GM19239 (cell line): ENCODE data around the gene NRG2.

Source experiments
- DNase-seq: peaks from one replicate; pipeline ENCODE4 v3.0.0; 2011; ENCODE audit warnings: low spot score; ENCODE audit not compliant: insufficient read length
- FAIRE-seq: peaks from 2 replicates; lab custom pipeline; 2011; peaks lifted over from hg19 to GRCh38; lab: Jason Lieb, UNC

NRG2 gene

GRCh38 chr5:139889410-139889809 lies 153.7 kb downstream of the NRG2 start:
- DNase-seq (no peak), FAIRE-seq (no peak)

GRCh38 chr5:139888370-139888769 lies 154.7 kb downstream of the NRG2 start:
- DNase-seq = no peak
- FAIRE-seq = no peak

GRCh38 chr5:139886213-139886612 lies 156.9 kb downstream of the NRG2 start:
- no peak for DNase-seq
- no peak for FAIRE-seq

GRCh38 chr5:139885857-139886208 lies 157.3 kb downstream of the NRG2 start:
- DNase-seq (no peak), FAIRE-seq (no peak)

GRCh38 chr5:139885172-139885856 lies 157.8 kb downstream of the NRG2 start:
- DNase-seq (no peak), FAIRE-seq (no peak)

GRCh38 chr5:139884734-139885133 lies 158.4 kb downstream of the NRG2 start:
- DNase-seq (no peak), FAIRE-seq (no peak)

GRCh38 chr5:139884144-139884543 lies 159.0 kb downstream of the NRG2 start:
- no peak for DNase-seq
- no peak for FAIRE-seq

- DNase-seq (no peak), FAIRE-seq (no peak)
Observed at GRCh38 chr5:139882961-139883539, 160.0 kb downstream of the NRG2 start.

- FAIRE-seq = no peak
- DNase-seq = no peak
Observed at GRCh38 chr5:139882316-139882715, 160.8 kb downstream of the NRG2 start.

GRCh38 chr5:139881143-139881733 lies 161.9 kb downstream of the NRG2 start:
- DNase-seq (no peak), FAIRE-seq (no peak)

- DNase-seq (no peak), FAIRE-seq (no peak)
Observed at GRCh38 chr5:139880416-139881142, 162.5 kb downstream of the NRG2 start.

GRCh38 chr5:139878093-139878492 lies 165.0 kb downstream of the NRG2 start:
- no peak for DNase-seq
- no peak for FAIRE-seq

- FAIRE-seq = no peak
Observed at GRCh38 chr5:139877129-139877597, 165.9 kb downstream of the NRG2 start.

GRCh38 chr5:139875957-139876356 lies 167.1 kb downstream of the NRG2 start:
- no peak for DNase-seq
- FAIRE-seq = no peak

More at GRCh38 chr5:139877129-139877597, 165.9 kb downstream of the NRG2 start:
- no peak for DNase-seq

- FAIRE-seq (no peak), DNase-seq (no peak)
Observed at GRCh38 chr5:139872851-139873794, 170.0 kb downstream of the NRG2 start.

GRCh38 chr5:139872052-139872766 lies 170.9 kb downstream of the NRG2 start:
- FAIRE-seq = no peak
- DNase-seq = no peak

- no peak for FAIRE-seq
Observed at GRCh38 chr5:139871614-139872013, 171.5 kb downstream of the NRG2 start.

GRCh38 chr5:139870677-139871076 lies 172.4 kb downstream of the NRG2 start:
- no peak for FAIRE-seq
- DNase-seq = no peak

More at GRCh38 chr5:139871614-139872013, 171.5 kb downstream of the NRG2 start:
- DNase-seq = no peak
